D341Med (cell line): ENCODE data around the gene KDM4C.

Source experiments
- DNase-seq: peaks from one replicate; pipeline ENCODE4 v3.0.0; 2012; ENCODE audit warnings: low spot score

KDM4C gene

DNA sequence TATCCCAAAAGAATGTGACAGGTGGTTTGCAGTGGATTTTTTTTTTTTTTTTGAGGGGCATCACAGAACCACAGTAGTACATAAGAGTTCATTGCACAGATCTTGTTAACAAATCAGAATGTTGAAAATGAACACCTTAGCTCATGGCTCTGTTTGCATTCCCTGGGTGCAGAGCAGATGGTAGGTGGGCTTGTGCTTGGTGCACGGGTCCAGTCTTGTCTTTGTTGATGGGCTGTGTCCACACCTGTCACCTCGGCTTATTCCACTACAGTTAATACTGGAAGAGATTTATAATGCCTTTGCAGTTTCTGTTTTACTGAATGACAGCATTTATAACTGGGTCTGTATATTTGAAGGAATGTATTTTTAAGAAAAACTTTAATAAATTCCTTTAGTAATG is 146.6 kb downstream of the KDM4C start:
- DNase-seq: no peak

- DNase-seq: no peak
Observed at GRCh38 chr9:6905850-6906375, 148.1 kb downstream of the KDM4C start.

- no peak for DNase-seq
Observed at GRCh38 chr9:6907772-6908381, 150.1 kb downstream of the KDM4C start.

DNA sequence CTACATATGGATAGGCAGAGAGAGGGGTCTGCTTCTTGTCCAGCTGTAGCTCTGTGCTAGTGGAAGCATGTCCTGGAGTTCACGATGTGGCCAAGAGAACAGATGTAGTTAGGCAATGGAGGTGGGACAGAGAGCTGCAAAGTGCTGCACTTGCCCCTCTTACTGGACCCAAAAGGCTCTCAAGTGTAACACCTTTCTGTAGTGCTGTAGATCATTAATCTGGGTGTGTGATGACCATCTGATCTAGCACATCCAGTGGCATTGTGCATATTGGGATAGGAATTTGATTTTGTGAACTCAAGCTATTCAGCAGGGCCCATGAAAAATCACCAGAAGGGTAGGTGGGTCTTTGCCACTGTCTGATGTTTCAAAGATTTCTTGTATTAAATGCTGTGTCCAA is 151.4 kb downstream of the KDM4C start:
- no peak for DNase-seq

- DNase-seq: no peak
Observed at GRCh38 chr9:6910032-6910431, 152.3 kb downstream of the KDM4C start.

DNA sequence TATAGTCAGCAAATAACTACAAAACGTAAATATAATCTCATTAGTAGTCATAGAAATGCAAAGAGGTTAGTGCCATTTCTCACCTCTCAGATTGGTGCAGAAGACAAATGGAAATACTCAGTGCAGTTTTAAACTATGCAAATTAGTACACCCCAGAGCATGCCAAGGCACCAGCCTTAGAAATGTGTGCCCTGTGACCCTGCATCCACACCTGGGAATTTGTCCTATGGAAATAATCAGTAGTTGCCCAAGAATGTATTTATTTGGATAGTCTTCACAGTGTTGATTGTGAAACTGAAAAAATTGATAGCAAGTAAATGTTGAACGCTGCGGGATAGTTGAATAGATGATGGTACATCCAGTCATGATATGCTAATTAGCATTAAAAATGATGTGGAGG is 152.7 kb downstream of the KDM4C start:
- DNase-seq: no peak

GRCh38 chr9:6911901-6912638 is 154.3 kb downstream of the KDM4C start:
- no peak for DNase-seq

- no peak for DNase-seq
Observed at GRCh38 chr9:6915635-6916034, 157.9 kb downstream of the KDM4C start.

- no peak for DNase-seq
Observed at GRCh38 chr9:6917162-6917561, 159.4 kb downstream of the KDM4C start.

GRCh38 chr9:6920041-6920440 is 162.3 kb downstream of the KDM4C start:
- DNase-seq: no peak

GRCh38 chr9:6921315-6921714 is 163.5 kb downstream of the KDM4C start:
- DNase-seq: no peak

GRCh38 chr9:6922124-6922676 is 164.4 kb downstream of the KDM4C start:
- DNase-seq: no peak

DNA sequence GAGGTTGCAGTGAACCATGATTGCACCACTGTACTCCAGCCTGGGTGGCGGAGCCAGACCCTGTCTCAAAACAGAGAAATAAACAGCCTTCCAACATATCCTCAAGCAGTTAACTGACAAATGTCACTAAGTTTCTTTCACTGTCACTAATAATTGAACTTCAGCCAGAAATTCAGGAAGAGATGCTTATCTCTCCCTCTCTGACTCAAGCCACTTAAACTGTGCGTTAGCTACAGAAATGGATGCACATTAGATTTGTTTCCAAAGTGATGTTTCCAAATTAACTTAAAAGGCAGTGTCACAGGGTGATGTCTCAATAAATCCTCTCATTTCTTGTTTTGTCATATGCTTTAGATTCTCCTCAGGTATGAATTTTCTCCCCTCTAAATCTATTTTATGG is 164.9 kb downstream of the KDM4C start:
- DNase-seq: no peak

DNA sequence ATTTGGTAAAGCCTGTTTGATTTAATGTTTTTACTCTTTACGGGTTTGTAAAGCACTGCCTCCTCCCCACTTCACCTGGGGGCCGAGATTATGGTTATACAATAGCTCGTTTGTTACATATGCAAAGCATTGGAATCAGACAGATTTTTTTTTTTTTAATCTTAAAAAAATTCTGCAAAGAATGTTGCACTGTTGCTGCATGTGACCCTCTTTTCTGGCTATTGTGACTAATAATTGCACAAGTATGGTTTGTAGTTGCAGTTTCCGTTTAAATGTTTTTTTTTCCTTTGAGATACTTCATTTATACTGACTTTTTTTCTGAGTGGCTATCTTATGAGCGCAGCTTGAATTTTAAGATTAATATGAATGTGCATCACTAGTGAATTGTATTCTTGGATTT is 165.3 kb downstream of the KDM4C start:
- DNase-seq: no peak

GRCh38 chr9:6924149-6924548 is 166.4 kb downstream of the KDM4C start:
- no peak for DNase-seq

DNA sequence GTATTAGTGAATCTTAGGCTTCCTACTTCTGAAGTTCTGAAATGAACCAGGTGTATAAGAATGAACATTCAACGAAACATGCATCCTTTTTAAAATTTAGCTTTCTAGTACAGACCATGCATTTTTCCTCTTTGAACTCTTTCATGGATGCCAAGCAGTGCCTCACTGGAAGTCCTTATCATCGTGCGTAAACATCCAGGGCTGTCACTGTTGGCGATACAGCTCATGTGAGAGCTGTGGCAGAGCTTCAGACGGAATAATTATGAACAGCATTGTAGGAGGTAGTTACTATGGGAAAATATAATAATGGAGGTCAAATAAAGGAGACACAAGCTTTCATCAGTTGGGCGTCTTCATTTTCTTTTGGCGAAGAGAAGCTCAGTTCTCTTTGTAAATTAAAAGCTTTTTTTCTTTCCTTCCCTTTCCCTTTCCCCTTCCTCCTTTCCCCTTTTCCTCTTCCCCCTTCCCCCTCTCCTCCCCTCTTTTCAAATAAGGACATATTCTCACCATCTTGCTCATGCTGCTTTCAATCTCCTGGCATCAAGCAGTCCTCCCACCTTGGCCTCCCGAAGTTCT is 167.3 kb downstream of the KDM4C start:
- no peak for DNase-seq

DNA sequence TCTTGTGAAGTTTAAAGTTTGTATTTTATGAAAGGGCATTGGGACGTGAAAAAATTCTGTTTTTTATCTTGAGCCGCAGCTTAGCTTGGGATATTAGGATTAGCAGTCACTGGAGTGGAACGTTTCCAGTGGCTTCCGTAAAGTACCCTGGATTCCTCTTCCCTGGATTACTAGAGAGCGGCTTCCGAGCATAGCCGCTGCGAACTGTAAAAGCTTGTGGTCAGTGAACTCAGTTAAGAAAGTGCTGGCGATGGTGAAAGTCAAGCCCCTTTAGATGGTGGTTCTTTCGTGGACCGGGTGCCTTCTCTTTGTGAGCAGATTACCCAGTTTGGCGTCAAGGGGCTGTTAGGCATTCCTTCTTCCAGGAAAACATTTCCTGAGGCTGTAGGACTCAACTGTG is 168.1 kb downstream of the KDM4C start:
- peak; percentile 63 for DNase-seq

- no peak for DNase-seq
Observed at GRCh38 chr9:6926436-6926835, 168.7 kb downstream of the KDM4C start.

DNA sequence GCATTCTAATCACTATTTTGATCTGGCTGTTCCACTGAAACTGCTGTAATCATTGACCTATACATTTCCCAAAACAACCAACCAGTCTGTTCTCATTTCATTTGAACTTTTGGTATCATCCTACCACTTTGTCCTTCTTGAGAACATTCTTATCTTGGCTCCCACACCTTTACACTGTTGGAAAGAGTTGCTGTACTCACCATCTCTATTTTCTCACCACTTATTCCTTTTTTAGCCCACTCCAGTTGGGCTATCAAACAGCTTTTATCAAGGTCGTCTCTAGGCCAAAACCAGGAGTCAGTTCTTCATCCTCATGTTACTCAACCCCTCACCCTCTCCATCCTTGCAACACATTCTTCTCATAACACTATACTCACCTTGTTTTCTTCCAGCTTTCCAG is 170.1 kb downstream of the KDM4C start:
- DNase-seq: no peak

DNA sequence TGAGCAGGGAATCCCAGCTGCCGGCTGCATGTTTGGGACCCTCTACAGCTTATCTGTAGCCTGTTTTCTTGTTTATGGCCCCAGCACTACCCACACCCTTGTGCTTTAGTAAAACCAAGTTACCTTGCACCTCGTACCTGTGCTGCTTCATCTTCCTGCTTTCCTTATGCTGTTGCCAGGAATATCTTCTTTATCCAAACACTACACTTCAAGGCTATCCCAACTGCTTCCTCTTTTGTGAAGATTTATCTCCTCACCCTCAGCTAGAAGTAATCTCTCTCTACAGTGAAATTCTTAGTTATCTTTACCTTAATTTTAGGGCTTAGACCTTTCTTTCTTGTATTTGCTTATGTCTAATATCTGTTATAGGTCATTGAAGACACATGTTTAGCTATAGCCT is 171.1 kb downstream of the KDM4C start:
- DNase-seq: no peak

DNA sequence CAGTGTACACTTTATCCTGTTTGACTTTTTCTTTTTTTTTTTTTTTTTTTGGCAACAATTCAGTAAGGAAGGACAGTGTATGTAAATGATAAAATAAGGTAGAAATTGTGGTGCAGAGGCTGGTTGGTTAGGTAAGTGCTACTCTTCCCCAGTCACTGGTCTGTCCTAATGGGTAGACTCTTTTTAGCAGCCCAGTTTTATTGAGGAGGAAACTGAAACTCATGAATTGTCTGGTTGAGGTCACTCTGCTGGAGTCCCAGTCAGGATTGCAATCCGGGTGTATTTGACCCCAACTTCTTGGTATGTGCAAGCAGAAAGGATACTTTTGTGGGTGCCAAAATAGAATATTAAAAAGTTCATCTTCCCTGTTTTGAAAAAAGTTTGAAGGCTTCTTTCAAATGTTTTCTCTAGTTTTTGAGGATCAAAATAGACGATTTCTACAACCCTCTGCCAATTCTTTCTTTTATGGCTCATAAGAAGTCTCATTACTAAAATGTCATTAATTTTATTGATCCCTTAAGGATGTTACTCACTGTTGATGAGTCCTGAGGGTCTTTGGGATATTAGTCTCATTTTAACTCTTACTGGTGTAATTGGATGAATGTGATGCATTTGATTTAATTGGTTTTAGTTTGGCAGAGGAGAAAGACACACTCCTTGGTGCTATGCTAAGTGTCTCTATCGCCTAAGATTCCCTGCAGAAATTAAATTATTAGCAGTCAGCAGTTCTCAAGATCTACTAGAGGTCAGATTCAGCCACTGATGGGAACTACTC is 171.9 kb downstream of the KDM4C start:
- no peak for DNase-seq

DNA sequence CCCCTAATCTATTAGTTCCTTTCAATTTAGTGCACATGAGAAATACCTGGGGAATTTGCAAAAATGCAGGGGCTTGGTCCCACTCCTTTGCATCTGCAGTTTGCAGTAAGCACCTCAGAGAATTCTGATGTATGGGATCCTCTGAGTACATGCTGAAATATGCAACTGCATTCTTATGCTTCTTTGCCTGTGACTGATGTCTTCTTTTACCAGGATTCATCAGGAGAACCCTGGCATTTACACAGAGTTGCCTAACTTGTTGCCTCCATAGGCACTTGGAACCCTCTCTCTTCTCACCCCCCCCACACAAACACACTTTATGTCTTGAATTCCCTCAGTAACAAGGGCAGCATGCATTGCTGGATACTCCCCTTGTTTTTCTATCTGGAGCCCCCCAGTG is 173.1 kb downstream of the KDM4C start:
- DNase-seq: no peak
